ENCODE data around the gene REEP3.

REEP3 gene

GRCh38 chr10:63593576-63593975 lies 72.4 kb downstream of the REEP3 start:
- no peak for DNase-seq

DNA sequence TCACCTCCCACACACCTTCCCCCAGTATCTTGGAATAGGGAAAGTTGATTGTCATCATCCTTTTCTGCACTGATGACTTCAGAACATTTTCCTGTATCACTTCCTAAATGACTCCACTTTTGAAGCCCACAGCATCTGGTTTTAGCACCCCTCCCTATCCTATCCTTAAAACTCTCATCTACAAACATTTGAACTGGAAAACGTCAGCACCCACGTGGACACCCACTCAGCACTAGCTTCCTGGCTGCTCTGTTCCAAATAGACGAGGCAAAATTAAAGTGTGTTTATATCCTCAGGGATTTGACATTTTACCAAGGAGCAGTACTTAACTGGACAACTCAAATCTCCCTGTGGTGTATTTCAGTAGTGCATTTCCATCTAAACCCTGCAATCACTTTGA lies 73.9 kb downstream of the REEP3 start:
- DNase-seq, result no peak

- DNase-seq, result no peak
Measured at GRCh38 chr10:63596924-63597323, 75.7 kb downstream of the REEP3 start.

DNA sequence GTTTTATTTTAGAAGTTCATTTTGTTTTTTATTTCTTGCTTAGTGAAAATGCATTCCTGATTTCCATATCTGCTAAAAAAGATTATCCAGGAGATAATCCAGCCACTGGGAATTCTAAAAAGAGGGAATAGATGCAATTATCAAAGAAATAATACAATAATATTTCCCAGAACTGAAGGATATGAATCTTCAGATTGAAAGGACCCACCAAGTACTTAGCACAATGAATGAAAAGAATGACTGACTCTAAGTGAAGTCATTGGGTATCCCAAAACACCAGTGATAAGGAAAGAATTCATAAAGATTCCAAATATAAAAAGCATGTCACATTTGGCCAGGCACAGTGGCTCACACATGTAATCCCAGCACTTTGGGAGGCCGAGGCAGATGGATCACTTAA lies 79.3 kb downstream of the REEP3 start:
- no peak for DNase-seq

DNA sequence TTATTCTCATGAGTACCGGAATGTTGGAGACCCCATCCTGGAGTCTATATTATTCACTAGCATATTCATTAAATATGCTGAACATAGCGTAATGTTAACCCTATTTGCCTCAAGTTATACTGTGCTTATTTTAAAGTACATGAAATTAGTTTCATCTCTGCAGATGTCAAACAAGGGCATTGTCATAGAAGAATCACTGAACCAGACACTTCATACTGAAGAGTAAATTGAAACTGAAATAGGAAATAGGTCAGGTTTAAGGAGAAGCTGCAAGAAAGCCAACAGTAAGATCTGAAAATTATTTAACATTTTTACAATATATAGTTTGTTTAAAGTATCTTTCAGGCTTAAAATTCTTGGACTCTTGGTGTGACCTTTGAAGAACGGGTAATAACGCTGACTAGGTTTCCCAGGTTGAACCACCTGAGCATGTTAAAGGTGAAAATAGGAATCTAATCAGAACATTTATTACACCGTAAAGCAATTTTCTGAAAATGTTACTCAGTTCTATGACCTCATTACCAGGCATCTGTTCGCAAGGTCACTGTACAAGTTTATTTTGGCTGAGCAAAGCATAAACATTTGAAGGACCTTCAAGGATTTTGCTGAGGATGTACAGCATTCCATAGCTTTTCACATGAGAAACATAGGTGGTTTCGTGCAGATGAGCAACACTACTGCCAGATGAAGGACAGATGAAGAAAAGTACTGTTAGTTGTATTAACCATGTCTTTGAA lies 82.7 kb downstream of the REEP3 start:
- DNase-seq, result no peak

- no peak for DNase-seq
Measured at GRCh38 chr10:63605197-63605967, 84.2 kb downstream of the REEP3 start.

DNA sequence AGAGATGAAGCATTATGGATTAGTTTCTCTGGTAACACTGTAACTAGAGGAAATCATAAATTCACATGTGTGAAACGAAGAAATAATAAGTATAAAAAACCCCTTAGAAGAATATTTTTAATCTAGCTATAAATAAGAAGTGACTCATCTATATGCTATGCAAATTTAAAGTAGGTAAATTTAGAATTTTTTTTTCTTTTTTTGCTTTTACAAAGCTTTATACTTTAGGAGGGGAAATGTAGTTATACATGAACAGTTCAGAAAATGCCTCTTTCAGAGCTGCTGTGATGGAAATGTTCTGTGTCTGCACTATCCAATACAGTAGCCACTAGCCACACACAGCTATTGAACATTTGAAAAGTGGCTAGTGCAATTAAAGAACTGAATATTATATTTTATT lies 87.3 kb downstream of the REEP3 start:
- DNase-seq, result no peak

DNA sequence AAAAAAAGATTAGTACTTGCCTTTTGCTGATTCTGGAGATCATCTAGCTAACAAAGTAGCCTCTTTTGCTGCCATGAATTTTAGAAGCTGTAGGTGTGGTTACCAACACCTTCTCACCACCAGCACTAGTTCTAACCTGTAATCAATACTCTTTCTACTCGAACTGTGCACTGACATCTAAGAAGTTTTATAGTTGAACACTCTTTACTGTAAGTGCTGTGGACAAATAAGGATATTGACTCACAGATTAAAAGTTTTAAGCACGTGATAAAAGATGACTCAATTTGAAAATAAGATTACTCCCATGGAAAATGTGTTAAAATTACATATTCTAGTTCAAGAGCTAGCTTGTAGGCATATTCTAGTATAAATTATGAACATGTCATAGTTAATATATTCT lies 89.9 kb downstream of the REEP3 start:
- DNase-seq, result no peak

DNA sequence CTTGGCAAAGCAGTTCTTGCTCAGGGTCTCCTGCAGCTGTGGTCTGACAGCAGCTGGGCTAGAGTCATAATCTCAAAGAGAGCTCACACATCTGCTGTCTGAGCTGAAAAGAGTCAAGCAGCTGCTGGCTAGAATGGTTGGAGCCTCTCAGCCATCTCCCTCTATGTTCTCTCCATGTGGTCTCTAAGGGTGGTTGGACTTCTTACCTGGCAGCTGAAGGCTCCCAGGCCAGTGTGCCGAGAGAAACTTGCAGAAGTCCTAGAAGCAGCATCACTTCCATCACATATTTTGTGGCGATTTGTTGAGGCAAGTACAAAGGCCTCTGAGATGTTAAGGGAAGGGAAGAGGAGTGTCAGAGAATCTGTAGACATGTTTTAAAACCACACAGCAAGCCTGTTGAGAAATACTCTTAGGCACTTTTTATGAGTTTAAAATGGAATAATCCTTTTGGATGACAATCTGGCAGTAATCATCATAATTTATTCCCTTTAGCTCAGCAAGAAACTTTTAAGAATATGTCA lies 93.2 kb downstream of the REEP3 start:
- no peak for DNase-seq

GRCh38 chr10:63618552-63618951 lies 97.4 kb downstream of the REEP3 start:
- DNase-seq, result no peak

DNA sequence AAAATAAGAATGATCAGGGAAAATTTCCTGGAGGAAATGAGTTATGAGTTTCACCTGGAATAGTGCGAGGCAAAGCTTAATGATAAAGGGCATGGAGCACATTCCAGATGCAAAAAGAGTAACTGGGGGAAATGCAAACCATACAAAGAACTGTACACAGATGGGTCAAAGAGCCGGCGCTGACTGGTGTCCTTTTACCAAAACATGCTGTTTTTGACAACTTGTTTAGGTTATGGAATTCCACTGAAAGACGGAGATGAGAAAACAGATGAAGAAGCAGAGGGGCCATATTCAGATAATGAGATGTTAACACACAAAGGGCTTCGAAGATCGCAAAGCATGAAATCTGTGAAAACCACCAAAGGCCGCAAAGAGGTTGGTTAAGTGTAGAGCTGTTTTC lies 98.2 kb downstream of the REEP3 start:
- DNase-seq, result no peak

- no peak for DNase-seq
Measured at GRCh38 chr10:63622097-63622496, 100.9 kb downstream of the REEP3 start.

DNA sequence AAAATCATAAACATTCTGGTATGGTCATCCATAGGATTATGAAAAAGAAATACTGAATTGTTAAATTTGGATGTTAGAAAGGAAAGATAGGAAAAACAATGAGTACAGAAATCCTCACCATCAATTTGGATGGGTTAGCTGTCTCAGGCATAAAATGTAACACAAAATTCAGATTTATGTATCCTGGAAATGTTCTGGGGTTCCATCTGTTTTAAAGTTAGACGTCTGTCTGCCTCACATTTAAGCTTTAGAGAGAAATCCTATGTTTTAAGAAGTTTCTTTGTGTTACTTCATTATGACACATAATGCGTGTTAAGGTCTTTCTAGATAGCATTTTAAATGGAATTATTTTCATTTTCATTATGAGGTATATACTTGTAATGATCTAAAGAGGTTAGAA lies 103.5 kb downstream of the REEP3 start:
- DNase-seq, result no peak

- no peak for DNase-seq
Measured at GRCh38 chr10:63627396-63627795, 106.2 kb downstream of the REEP3 start.

DNA sequence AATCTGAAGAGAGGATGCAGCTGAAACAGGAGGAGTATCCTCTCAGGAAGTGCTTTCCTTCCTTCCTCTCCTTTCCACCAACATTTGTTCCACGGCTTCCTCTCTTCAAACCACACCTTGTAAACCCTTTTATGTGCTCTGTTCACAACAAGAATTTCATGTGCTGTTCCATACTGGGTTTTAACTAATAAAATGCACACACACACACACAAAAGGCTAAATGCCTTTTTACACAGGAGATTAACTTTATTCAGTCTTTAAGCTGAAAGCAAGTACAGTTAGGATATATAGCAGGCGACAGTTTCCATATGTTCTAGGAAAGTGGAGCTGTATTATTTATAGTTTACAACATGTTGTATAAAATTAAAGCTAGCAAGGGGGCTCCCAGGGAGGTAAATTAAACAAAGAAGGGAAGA lies 106.7 kb downstream of the REEP3 start:
- DNase-seq, result no peak

DNA sequence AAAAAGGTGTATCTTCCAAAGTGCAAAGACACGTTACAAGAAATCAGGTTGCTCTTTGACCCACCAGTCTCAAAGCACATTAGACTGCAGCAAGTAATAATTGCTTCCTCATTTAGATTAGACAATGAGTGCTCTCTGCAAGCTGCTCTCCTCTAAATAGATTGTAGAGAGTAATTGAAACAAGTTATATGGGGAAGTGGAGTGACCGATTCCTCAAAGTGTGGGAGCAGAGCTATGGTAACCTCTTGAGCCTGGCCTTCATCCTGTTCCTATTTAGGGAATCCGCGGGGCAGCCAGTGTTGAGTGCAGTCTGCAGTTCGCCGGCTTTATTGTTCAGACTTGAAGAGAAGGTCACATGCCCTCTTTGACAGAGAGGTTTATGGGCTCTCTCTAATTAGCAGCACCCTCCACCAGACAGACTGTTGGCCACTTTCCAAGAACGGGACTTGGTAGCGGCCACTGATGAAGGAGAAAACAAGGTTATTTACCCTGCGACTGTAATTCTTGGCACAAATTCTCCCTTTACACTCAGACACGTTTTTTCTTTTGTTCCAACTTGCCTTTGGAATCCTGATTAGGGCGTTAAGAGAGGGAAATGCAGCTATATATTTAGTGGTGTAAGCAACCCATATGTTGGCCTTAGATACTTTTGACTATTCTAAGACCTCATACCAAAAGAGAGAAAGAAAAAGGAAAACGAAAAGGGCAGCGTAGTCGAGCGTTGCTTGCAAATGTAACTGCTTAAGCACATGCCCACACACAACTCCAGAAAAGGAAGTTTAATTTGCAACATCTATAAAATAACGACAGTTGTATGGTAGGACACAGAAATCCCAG lies 107.5 kb downstream of the REEP3 start:
- DNase-seq, result no peak

DNA sequence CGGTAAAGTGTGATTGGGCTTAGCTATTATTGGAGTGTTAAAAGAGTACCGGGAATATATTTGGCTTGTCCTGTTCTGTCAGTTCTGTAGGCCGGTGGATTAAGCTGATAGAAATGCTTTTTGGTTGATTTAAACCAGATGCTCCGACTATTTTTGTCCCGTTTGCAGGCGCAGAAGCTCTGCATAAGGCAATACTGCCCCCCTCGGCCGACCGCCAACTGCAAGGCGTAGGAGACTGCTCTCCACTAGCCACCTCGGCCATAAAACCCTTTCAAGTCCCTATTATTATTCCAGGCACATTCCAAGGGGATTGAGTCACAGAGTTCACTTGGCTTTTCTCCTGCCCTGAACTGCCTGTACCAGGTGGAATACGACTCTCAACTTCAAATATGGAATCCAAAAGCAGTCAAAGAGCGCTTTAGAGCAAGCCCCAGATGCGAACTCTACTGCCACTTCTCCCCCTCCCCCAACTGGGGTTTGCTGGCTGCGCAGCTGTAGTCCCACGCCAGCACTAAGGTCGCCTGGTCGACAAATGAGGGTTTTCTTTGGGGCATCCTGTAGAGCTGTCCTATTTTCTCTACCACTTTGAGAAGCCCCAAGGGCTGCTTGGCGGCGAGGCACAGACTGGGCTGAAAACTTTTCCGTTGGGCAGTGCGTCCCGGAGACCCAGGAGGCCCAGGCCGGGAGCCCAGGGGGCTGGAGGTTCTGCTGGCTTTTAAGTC lies 108.3 kb downstream of the REEP3 start:
- peak; percentile 55 for DNase-seq

DNA sequence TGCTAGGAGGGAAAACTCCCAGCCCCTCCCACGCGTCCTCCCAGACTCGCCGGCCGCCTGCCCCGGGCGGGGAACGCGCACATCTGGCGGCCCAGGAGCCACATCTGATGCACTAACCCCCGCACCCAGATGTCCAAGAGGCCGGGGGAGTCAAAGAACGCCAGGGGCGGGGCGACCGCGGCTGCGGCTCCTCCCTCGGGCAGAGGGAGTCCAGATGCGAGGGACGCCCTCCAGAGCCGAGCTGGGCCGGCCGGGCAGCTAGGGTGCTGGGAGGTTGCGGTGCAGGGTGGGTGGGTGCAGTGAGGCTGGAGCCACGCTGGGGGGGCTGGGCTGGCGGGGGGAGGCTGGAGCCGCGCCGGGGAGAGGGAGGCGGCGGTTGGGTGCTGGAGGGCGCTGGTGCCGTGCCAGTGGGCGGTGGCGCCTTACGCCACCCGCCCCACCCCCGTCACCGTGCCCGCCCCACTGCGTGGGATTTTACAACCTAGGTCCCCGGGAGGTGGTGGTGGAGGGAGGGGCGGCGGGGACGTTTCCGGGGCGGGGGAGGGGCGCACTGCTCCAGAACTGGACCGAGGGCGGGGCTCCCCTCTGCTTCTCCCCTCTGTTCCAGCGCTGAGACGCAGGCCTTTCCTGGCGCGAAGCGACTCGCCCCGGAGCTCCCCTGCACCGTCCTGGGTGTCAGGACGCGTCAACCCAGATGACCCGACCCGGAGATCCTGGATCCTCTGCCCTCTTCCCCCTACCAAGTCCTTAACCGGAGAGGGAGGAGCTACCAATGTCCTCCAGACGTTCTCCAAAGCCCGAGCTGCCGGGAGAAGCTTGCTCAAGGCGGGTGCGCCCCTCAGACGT lies 109.1 kb downstream of the REEP3 start:
- peak; percentile 48 for DNase-seq

DNA sequence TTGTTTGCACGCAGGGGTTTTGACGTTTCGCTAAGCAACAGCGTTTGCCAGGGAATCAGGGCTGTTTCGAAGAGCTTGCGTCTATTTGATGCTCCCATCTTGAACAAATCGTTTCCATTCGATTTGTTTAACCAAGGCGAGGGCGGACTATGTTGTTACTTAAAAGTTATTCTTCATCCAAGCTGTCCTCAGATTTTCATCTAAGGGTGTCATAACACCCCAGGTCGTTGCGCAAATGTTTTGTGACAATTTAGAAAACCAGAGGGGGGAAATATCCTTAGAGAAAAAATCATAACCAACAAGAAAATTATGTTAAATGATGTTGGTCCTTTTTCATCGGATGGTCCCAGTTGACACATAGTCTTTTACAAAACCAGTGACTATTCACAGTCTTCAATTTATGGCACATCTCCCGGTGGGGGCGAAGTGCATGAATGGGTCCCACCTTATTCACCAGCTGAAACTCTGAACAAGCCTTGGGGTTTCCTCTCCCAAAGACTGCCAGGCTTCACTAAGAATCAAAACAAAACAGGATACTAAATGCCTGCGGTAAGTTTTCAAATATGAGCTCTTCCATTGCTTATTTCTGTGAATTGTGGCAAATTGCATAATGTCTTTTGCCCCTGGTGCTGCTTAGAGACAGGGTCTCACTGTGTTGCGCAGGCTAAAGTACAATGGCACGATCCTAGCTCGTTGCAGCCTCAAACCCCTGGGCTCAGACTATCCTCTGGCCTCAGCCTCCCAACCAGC lies 109.9 kb downstream of the REEP3 start:
- DNase-seq, result no peak

- DNase-seq, result no peak
Measured at GRCh38 chr10:63631991-63632390, 110.8 kb downstream of the REEP3 start.
